HK-2 (cell line): Measurements from ENCODE around the gene PDE9A.

Experiments
- DNase-seq: peaks from one replicate; pipeline ENCODE4 v3.0.0-alpha.2; 2018; ENCODE audit not compliant: unreplicated experiment

PDE9A gene

GRCh38 chr21:42735944-42736343 lies 82.5 kb downstream of the PDE9A start:
- no peak for DNase-seq

- no peak for DNase-seq
Observed at GRCh38 chr21:42736646-42737350, 83.4 kb downstream of the PDE9A start.

DNA sequence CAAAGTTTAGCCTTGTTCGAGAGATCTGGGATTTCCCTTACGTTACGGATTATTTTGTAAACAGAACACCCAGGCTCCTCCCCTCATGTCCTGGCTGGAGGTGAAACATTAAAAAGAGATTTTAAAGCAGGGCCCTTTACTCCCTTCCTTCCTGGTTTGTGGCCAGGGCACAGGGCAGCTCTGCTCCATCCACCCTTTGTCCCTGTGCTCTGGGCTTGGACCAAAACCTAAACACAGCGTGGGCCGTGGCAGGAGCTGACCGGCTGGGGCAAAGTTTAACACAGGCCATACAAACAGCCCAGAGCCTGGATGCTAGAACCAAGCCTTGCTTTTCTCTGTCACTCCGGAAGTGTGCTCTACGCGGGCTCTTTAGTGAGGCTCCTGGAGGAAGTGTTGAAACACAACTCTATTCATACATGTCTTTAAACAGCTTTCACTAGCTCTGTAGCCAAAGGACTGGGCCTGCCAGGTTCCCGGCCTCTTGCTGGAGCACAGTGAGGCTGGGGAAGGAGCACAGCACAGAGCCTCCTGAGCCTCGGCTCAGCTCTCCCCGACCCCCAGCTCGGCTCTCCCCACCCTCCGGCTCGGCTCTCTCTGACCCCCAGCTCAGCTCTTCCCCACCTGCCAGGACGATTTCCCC lies 84.7 kb downstream of the PDE9A start:
- no peak for DNase-seq

DNA sequence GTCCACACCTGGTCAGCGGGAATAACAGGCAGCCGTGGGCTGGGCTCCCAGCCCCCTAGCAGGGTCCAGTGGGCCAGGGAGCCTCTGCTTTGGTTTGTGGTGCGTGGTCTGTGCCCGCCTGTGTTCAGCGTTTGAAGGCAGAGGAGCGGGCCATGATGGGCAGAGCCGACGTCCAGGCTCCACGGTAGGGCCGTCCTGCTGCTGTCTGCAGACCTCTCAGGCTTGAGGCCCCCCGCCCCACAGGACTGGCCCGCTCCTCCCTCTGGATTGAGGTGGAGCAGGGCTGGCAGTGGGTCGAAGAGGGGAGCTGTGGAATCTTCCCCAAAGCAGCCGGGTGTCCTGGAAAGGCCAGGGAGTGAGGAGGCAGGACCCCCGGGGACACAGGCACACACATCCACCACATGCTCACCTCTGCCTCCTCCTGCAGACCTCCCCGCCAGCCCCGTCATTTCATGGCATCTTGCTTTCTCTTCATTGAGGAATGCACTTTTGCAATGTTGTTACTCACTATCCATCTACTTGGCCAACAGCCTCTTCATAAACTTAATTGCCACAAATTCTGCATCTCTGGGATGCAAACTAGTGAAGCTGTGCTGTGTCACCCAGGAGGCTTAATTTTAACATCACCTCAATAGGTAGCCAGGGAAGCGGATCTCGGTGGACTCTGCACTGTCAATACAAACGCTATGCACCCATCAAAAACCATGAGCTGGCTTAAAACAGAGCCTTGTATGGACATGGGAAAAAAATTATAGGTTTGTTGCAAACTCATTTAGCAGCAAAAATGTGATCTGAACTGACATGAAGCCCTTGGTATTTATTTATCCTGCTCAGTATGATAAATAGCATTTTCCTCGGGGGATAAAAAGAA lies 85.9 kb downstream of the PDE9A start:
- DNase-seq, result no peak

DNA sequence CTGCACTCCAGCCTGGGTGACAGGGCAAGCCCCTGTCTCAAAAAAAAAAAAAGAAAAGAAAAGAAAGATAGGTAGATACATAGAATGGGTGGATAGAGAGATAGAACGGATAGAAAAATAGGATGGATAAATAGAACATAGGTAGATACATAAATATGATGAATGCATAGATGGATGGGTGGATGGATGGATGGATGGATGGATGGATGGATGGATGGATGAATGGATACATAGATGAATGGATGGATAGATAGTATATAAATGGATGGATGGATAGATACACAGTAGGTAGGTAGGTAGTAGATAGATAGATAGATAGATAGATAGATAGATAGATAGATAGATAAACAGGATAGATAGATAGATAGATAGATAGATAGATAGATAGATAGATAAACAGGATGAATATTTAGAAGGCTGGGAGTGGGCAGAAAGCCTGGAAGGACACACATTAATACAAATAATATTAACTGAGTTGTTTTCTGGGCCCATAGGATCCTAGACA lies 87.0 kb downstream of the PDE9A start:
- no peak for DNase-seq

DNA sequence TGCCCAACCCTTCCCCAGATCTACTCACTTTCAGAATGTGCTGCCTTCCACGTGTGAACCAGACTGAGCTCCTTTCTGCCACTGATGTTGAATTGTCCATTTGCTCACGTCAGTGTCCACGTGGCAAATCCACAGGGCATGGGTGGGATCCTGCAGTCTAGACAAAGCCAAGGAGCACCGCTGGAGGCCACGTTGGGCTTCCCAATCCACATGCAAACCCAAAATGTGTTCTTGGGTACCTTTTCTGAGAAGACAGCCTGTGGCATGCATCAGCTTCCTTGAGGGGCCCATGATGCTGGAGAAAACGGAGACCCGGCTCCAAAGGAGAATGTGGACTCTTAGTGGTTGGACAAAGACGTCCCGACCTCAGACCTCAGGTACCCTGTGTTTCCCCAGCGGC lies 87.6 kb downstream of the PDE9A start:
- no peak for DNase-seq

DNA sequence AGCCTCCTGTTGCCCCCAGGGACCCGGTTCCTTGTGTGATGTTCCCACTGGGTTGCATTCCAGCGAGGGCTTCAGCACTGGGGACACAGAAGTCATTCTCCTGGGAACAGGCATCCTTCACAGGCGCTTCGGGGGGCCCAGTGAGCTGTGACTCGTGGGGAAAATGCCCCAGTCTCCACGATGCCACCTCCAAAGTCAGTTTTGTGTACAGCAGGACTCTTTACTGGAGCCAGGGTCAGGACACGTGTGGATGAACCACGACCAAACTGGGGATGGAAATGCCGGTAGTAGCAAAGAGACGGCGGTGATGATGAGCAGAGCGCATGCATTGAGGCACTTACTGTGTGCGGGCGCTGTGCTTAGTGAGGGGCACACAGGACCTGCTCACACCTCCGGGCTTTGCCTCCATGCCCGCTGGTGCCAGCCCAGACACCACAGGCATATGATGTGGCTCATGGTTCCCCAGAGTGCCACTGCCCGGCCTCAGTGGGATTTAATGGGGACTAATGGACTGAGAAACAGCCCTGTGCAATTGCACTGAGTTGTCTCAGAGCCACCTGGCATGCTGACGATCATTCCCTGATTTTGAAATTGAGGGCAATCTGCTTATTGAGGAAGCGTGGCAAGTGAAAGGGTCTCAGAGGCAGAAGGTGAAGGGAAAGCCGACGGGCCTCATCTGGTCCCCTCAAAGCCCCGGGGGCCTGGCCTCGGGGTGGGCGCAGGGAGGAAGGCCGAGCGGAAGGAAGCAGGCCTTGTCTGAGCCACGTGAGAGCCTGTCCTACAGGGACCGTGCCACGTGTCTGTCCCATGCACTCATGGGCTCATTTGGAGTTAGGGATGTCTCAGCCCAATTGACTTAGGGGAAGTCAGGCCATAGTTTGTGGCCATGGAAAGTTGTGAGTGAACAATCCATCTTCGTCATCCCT lies 91.4 kb downstream of the PDE9A start:
- no peak for DNase-seq

DNA sequence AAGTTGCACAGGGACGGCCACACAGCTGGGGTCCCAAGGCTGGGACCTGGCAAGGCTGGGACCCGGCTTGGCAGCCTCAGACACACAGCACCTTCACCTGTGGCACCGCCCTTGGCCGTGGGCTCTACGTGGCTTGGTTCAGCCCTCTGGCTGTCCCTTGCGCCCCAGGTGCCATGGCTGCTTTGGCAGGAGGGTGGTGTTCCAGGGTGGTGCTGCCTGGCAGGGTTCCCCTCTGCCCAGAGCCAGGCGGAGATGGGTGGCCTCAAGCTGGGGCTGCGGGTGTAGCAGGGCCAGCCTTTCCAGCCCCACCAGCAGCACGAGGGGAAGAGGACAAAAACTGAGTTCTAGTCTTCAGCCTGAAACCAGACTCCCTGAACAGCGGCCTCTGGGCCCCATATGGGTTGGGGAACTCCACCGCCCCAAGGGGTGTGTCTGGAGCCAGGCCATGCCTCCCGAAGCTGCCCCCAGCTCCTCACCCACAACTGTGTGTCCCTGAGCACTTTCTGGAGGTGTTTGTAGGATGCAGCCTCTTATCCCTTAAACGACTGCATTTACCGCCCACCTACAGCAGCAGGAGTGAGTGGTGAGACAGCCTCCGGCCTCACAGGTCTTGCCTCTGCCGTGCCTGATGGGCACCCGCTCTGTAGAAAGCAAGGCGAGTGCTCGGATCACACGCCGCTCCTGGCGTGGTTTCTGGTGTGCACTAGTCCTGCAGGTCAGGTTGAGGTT lies 92.3 kb downstream of the PDE9A start:
- DNase-seq, result no peak

DNA sequence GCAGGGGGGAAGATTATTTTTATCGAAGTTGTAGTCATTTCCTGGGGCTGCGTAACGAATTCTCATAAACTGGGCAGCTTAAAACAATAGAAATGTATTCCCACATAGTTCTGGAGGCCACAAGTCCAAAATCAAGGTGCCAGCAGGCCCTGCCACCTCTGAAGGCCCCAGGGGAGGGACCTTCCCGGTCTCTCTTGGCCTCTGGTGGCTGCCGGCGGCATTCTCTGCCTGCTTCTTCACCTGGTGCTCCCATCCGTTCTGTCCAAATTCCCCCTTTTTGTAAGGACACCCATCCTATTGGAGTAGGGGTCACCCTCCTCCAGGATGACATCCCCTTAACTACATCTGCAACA lies 92.8 kb downstream of the PDE9A start:
- no peak for DNase-seq

GRCh38 chr21:42746593-42747275 lies 93.3 kb downstream of the PDE9A start:
- no peak for DNase-seq

DNA sequence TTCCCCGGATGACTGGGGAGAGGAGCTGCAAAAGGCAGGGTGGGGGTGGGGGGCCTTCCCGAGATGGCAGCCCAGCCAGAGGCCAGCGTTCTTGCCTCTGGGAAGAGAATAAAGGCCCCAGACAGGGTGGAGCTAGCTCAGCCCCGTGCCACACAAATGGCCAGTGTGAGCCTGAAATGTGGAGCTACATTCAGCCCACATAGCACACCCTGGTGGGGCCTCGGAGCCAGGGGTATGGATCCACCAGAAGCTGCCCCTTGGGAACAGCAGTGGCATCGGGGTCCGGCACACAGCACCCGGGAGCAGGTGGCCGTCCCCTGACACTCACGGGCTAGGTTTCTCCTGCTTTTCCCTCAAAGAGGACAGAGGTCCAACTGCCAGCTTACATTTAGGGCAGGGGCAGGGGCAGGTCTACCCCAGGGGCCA lies 93.9 kb downstream of the PDE9A start:
- DNase-seq, result no peak

DNA sequence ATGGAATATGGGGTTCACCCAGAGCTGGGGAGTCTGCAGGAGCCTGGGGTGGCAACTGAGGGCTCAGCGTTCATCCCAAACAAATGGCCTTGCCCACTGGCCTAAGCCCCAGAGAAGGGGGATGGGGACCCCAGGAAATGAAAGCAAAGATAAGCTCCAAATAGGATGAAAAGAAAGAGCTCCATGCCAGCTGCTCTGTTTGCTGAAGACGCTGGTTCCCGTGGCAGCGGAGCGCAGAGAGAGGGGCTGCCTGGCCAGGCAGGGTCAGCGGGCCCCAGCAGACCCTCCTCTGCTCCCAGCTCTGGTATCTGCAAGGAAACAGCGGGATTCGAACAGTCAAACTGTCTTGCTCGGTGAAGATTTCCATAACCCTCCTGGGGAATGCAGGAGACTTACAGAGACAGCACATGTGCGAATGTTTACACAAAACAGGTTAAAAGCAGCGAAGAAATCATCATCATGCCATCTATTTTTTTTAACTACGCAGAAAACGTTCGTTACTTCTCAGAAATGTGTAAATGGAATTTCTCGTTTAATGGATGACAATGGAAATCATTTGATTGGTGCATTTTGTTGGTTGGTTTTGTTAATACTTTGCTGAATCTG lies 94.4 kb downstream of the PDE9A start:
- DNase-seq, result no peak

- DNase-seq, result no peak
Observed at GRCh38 chr21:42748620-42749176, 95.3 kb downstream of the PDE9A start.

DNA sequence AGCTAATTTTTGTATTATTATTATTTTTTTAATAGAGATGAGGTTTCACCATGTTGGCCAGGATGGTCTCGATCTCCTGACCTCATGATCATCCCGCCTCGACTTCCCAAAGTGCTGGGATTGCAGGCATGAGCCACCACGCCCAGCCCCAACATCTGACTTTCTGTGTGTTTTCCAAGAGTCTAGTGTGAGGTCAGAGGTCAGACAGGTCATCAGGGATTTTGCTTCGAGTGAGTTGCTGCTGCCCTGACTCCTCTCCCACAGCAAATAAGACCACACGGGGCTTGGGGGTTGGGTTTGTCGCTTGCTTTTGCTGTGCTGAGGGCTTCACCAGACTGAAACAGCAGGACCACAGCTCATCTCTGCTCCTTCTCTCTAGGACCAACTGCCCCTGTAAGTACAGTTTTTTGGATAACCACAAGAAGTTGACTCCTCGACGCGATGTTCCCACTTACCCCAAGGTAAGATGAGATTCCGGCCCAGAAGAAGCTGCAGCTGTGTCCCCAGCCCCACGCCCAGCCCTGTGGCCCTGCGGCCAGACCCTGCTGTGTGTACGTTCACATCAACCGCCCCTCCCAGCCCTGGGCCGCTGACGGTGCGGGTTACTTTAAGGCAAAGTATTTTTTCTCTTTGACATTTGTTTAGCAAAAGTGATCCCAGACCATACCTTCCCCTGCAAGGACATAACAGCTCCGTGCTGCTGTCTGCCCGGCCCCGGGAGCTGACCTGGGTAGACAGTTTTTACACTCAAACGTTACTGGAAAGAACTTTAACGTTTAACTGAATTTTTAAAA lies 97.5 kb downstream of the PDE9A start:
- no peak for DNase-seq

- DNase-seq, result no peak
Observed at GRCh38 chr21:42751866-42752265, 98.4 kb downstream of the PDE9A start.

DNA sequence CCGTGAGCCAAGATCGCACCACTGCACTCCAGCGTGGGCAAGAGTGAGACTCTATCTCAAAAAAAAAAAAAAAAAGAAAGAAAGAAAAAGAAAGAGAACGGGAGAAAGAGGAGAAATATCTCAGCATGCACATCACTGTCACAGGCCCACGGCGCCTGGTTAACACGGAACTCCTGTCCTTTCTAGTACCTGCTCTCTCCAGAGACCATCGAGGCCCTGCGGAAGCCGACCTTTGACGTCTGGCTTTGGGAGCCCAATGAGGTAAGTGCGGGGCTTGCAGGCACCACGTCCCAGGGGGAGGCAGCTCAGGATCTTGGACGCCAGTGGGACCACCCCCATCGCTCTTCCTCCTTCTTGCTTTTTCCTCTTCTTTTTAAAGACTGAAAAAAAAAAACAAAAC lies 100.4 kb downstream of the PDE9A start:
- DNase-seq, result no peak

DNA sequence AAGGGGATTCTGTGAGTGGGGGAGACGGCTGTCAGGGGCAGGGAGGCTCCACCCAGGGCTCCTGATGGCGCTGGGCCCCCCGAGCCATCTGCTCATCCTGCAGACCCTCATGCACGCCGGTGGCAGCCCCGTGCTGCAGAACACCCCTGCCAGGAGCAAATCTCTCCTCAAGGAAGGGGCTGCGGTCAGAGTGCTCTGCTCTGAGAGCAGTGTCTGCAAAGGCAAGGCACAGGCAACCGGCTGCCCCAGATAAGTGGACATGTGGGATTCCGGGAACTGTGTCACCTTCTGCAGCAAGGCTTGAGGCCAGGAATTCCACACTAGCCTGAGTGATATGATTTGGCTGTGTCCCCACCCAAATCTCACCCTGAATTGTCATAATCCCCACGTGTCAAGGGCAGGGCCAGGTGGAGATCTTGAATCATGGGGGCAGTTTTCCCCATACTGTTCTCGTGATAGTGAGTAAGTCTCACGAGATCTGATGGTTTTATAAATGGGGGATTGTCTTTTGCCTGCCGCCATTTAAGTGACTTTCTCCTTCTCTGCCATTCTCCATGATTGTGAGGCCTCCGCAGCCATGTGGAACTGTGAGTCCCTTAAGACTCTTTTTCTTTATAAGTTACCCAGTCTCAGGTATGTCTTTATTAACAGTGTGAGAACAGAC lies 101.0 kb downstream of the PDE9A start:
- no peak for DNase-seq

DNA sequence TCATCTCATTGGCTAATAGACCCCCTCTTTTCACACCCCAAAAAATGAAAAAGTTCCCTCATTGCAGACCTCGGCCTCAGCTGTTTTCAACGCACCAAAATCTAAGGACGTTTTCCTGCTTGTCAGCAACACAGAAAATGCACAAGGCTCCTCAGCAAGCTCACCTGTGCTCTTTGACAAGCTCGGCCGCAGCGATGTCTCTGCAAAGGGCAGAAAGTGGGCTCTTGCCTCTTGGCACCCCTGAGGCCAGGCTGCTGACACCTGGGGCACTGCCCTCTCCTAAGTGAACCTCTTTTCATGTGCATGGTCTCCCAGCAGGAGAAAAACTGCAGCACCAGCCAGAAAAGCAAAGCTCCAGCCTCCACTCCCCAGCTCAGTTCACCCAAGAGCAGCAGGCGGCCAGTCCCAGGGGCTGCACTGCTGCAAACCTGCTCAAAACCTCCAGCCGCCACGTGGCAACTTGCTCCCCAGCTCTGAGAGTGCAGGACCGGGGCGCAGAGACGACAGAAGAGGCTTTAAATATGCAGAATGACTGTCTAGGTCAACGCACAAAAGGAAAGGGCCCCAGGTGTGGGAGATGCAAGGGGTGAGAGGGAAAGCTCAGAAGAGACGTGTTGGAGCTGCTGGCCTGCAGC lies 101.7 kb downstream of the PDE9A start:
- DNase-seq, result no peak
